RWPE2 (cell line): ENCODE results near the gene GLIS2.

Source experiments
- ATAC-seq: fragments of 200-7000 bp; cut with Tn5 transposase; 3 replicates; pipeline ENCODE4 v1.9.1; 2021; ENCODE audit warnings: low read depth
- DNase-seq: peaks from one replicate; pipeline ENCODE4 v3.0.0-alpha.2; 2020; ENCODE audit warnings: low spot score
- H3K27ac ChIP-seq: fragments of 450-650 bp; 2 replicates; pipeline ENCODE4 v1.5.1; 2017; ENCODE audit warnings: mild to moderate bottlenecking; ENCODE audit not compliant: poor library complexity, severe bottlenecking
- H3K27me3 ChIP-seq: fragments of 250-450 bp; sonication (Bioruptor Pico); 2 replicates; pipeline ENCODE4 v1.5.1; 2021; ENCODE audit warnings: mild to moderate bottlenecking, moderate library complexity; ENCODE audit not compliant: insufficient read depth, poor library complexity, severe bottlenecking
- H3K36me3 ChIP-seq: fragments of 250-450 bp; sonication (Bioruptor Pico); 2 replicates; pipeline ENCODE4 v1.5.1; 2020; ENCODE audit warnings: low read depth, mild to moderate bottlenecking, moderate library complexity
- H3K4me1 ChIP-seq: fragments of 250-450 bp; sonication (Bioruptor Pico); 2 replicates; pipeline ENCODE4 v1.5.1; 2021; ENCODE audit warnings: mild to moderate bottlenecking, moderate library complexity; ENCODE audit not compliant: insufficient read depth, poor library complexity, severe bottlenecking
- H3K4me3 ChIP-seq: fragments of 250-450 bp; sonication (Bioruptor Pico); 2 replicates; pipeline ENCODE4 v1.5.1; 2021; ENCODE audit warnings: mild to moderate bottlenecking, moderate library complexity; ENCODE audit not compliant: severe bottlenecking
- H3K9me3 ChIP-seq: fragments of 250-450 bp; sonication (Bioruptor Pico); 2 replicates; pipeline ENCODE4 v1.5.1; 2021; ENCODE audit warnings: mild to moderate bottlenecking, moderate library complexity; ENCODE audit not compliant: severe bottlenecking
- CTCF ChIP-seq: fragments of 450-650 bp; IDR thresholded peaks from one replicate; pipeline ENCODE4 v1.5.1; 2017; ENCODE audit warnings: mild to moderate bottlenecking, moderate library complexity; ENCODE audit not compliant: poor library complexity, severe bottlenecking

Gene GLIS2

GRCh38 chr16:4380119-4381063 lies 64.5 kb downstream of the GLIS2 start:
- H3K27ac ChIP-seq: no peak overlapping the region
- H3K4me3 ChIP-seq: no peak overlapping the region
- DNase-seq (no peak), ATAC-seq (no peak)
- H3K36me3 ChIP-seq: peaks cover 11% of the 10 kb centered on the region
- H3K9me3 ChIP-seq: no peaks in the 10 kb centered on the region
- peaks cover 24% of the 10 kb centered on the region for H3K4me1 ChIP-seq
- TF ChIP-seq CTCF: no peak
- H3K27me3 ChIP-seq: no peaks in the 10 kb centered on the region

GRCh38 chr16:4381072-4381934 lies 65.4 kb downstream of the GLIS2 start:
- Histone ChIP-seq H3K27ac (no peak overlapping the region), H3K4me3 (no peak overlapping the region), H3K4me1 (peaks cover 15% of the 10 kb centered on the region), H3K27me3 (no peaks in the 10 kb centered on the region), H3K36me3 (peaks cover 11% of the 10 kb centered on the region), H3K9me3 (no peaks in the 10 kb centered on the region)
- no peak for TF ChIP-seq CTCF
- DNase-seq: no peak
- ATAC-seq: no peak

- peaks cover 7% of the 10 kb centered on the region for H3K4me1 ChIP-seq
- no peak overlapping the region for H3K4me3 ChIP-seq
- no peaks in the 10 kb centered on the region for H3K9me3 ChIP-seq
- no peaks in the 10 kb centered on the region for H3K27me3 ChIP-seq
- H3K27ac ChIP-seq: no peak overlapping the region
- DNase-seq (no peak), ATAC-seq (no peak)
- H3K36me3 ChIP-seq: peaks cover 11% of the 10 kb centered on the region
- no peak for TF ChIP-seq CTCF
Observed at GRCh38 chr16:4381935-4382794, 66.3 kb downstream of the GLIS2 start.

- no peak for ATAC-seq
- no peaks in the 10 kb centered on the region for H3K27me3 ChIP-seq
- TF ChIP-seq CTCF: no peak
- H3K4me3 ChIP-seq: no peak overlapping the region
- no peak overlapping the region for H3K27ac ChIP-seq
- H3K9me3 ChIP-seq: no peaks in the 10 kb centered on the region
- peaks cover 11% of the 10 kb centered on the region for H3K36me3 ChIP-seq
- no peak for DNase-seq
- H3K4me1 ChIP-seq: peaks cover 4% of the 10 kb centered on the region
Observed at GRCh38 chr16:4382795-4383357, 67.0 kb downstream of the GLIS2 start.
